Heart left ventricle (tissue), 16 donors: ENCODE data around the gene TMEM14A. TPM values are rescaled to one million over a fixed set of nuclear protein-coding genes. Genes with fewer than 3 reads are reported as not detected.
"Not testable (repeated sequence)": the region's sequence is repeated elsewhere in the genome, so short reads cannot be mapped to it uniquely, and the experiment has no call there.

Experiments used
- ATAC-seq, 4 donors: fragments of 200-7000 bp; cut with Tn5 transposase; one replicate each; pipeline ENCODE4 v1.9.1; 2020 to 2022; ENCODE audit warnings: moderate library complexity in 4 of 4, mild to moderate bottlenecking in 3 of 4, moderate number of reproducible peaks in 1 of 4
- DNase-seq, 5 donors: peaks; one replicate each; pipeline ENCODE4 v3.0.0-alpha.2; 2020
- H3K27ac ChIP-seq, 12 donors: fragments of 200-600 bp; sonication (generic) in 4 of 12; one replicate each; pipeline versions ENCODE4 v1.5.0 to v1.8.0; 2016 to 2022; ENCODE audit warnings: mild to moderate bottlenecking in 2 of 12
- H3K27me3 ChIP-seq, 9 donors: fragments of 200-600 bp; sonication (generic) in 2 of 9; one replicate each; pipeline versions ENCODE4 v1.5.1 to v1.8.0; 2016 to 2022; ENCODE audit warnings: mild to moderate bottlenecking in 3 of 9
- H3K36me3 ChIP-seq, 9 donors: fragments of 200-600 bp; sonication (generic) in 2 of 9; one replicate each; pipeline versions ENCODE4 v1.5.0 to v1.8.0; 2018 to 2022; ENCODE audit warnings: mild to moderate bottlenecking in 2 of 9
- H3K4me1 ChIP-seq, 12 donors: fragments of 200-600 bp; sonication (generic) in 4 of 12; one replicate each; pipeline versions ENCODE4 v1.5.0 to v1.8.0; 2016 to 2022; ENCODE audit warnings: mild to moderate bottlenecking in 3 of 12
- H3K4me3 ChIP-seq, 12 donors: fragments of 200-600 bp; sonication (generic) in 4 of 12; one replicate each; pipeline versions ENCODE4 v1.5.0 to v1.8.0; 2017 to 2022; ENCODE audit warnings: mild to moderate bottlenecking in 9 of 12, moderate library complexity in 4 of 12
- H3K9me3 ChIP-seq, 12 donors: fragments of 200-600 bp; sonication (generic) in 4 of 12; one replicate each; pipeline versions ENCODE4 v1.5.0 to v1.8.0; 2016 to 2022; ENCODE audit warnings: mild to moderate bottlenecking in 1 of 12
- POLR2A ChIP-seq, 2 donors: fragments of 450-650 bp; IDR thresholded peaks; one replicate each; pipeline ENCODE4 v1.6.1; 2017; ENCODE audit warnings: antibody characterized with exemption in 2 of 2, mild to moderate bottlenecking in 2 of 2, moderate library complexity in 2 of 2
- WGBS, 4 donors: extraction: QIAGEN DNeasy Blood & Tissue Kit in 2 of 4; methylation state at CpG; one replicate each; pipeline versions ENCODE4 v1.1.5 to v1.1.7; 2013 to 2018; 5-methylcytosine and 5-hydroxymethylcytosine counted together
- intact Hi-C, 10 donors: fragments of 100-400 bp; cut with DNase I; formaldehyde crosslinking; loops; one replicate each; pipeline versions ENCODE4 v1.11.1 to v1.14.2; 2022
- polyA plus RNA-seq, 2 donors: library from polyadenylated mRNA; stranded (reverse); fragments of 200-250 nt; gene quantifications; one replicate each; pipeline ENCODE4 v1.2.3, GENCODE V29; 2013
- total RNA-seq, 9 donors: library from RNA; depleted of rRNA in 2 of 9; stranded (reverse); fragments of >200 nt in 2 of 9; fragmentation: NEBNext Ultra II Directional in 3 of 9; extraction: Animal tissue kit (Norgen Biotek cat#: 25700) in 3 of 9; gene quantifications; one replicate each; pipeline versions ENCODE4 v1.1.0 to v1.2.4, GENCODE V29; 2016 to 2023
- TF ChIP-seq, protein P1 (sequence below), 12 donors: fragments of 200-600 bp; sonication (generic) in 4 of 12; IDR thresholded peaks; one replicate each; pipeline versions ENCODE4 v1.5.0 to v1.8.0; 2018 to 2022; ENCODE audit warnings: antibody characterized with exemption in 12 of 12, mild to moderate bottlenecking in 5 of 12
- donor health status: ischemic (EF 13 %, LVEDD 7.1; RV severe dilation, severe dysfunction).
- donor health status: healthy with polysubstance abuse.
- donor health status: DM: no; HTN: yes; CAD: no.
- donor health status: DM: no; HTN: no; CAD: no.
- donor health status: ischemic (EF 25% LVEDD 6.9; RV normal size, moderate dysfunction).
- donor health status: ischemic (EF 25% LVEDD 5.7; RV mildly dilated, moderate dysfunction).
- donor health status: healthy.
- donor health status: DM: yes; HTN: yes; CAD: no.
- donor health status: ischemic (EF 35%, LVEDD 5.7; RV mildly dilated, moderate dysfunction).
- donor health status: nonischemic (EF 11% LVEDD 7.7; RV severe dilation, severe dysfunction).
- donor health status: DM: yes; HTN: yes; CAD: no.
- donor health status: PGD.
- donor health status: ischemic (EF 29% LVEDD 5.4; RV normal size, mild dysfunction).
- donor health status: nonischemic (EF 23%, LVEDD 6.1; RV moderate dilation, normal function).

Gene TMEM14A
- total and polyA plus RNA-seq, 11 donors: 5.0 to 13.5 (median 8.0) TPM

GRCh38 chr6:52653151-52653550 lies 17.8 kb upstream of the TMEM14A start:
- DNase-seq: no peak
- Histone ChIP-seq H3K4me1 (peaks cover 0 to 8% (median 0%) of the 10 kb centered on the region in 12 donors), H3K4me3 (no peak overlapping the region), H3K9me3 (no peaks in the 10 kb centered on the region), H3K27ac (no peak overlapping the region), H3K36me3 (no peaks in the 10 kb centered on the region), H3K27me3 (peaks cover 0 to 8% (median 0%) of the 10 kb centered on the region in 9 donors)
- TF ChIP-seq, protein P1, sequence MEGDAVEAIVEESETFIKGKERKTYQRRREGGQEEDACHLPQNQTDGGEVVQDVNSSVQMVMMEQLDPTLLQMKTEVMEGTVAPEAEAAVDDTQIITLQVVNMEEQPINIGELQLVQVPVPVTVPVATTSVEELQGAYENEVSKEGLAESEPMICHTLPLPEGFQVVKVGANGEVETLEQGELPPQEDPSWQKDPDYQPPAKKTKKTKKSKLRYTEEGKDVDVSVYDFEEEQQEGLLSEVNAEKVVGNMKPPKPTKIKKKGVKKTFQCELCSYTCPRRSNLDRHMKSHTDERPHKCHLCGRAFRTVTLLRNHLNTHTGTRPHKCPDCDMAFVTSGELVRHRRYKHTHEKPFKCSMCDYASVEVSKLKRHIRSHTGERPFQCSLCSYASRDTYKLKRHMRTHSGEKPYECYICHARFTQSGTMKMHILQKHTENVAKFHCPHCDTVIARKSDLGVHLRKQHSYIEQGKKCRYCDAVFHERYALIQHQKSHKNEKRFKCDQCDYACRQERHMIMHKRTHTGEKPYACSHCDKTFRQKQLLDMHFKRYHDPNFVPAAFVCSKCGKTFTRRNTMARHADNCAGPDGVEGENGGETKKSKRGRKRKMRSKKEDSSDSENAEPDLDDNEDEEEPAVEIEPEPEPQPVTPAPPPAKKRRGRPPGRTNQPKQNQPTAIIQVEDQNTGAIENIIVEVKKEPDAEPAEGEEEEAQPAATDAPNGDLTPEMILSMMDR (IDR thresholded peaks at IDR 0.05): no peak
- no peak for TF ChIP-seq POLR2A (IDR thresholded peaks at IDR 0.05)
- intact Hi-C loops: loop anchor here in 1 of 10 donors (5.0 kb wide), 1 partner anchor 46 kb away; no protein-coding TSS in a partner anchor
- no peak for ATAC-seq

- ATAC-seq (no peak), DNase-seq (no peak)
- intact Hi-C loops: loop anchor here in 1 of 10 donors (5.0 kb wide), 1 partner anchor 47 kb away; no protein-coding TSS in a partner anchor
- Histone ChIP-seq H3K4me1 (peaks cover 0 to 6% (median 0%) of the 10 kb centered on the region in 12 donors), H3K27me3 (peaks cover 0 to 8% (median 0%) of the 10 kb centered on the region in 9 donors), H3K36me3 (no peaks in the 10 kb centered on the region), H3K9me3 (no peaks in the 10 kb centered on the region), H3K27ac (no peak overlapping the region), H3K4me3 (no peak overlapping the region)
- 73 to 100% (median 88%) methylated on average over 1 of the region's 1 CpG for WGBS, 4 donors
- TF ChIP-seq, protein P1 (IDR thresholded peaks at IDR 0.05): no peak
Observed at GRCh38 chr6:52654007-52654406, 16.9 kb upstream of the TMEM14A start.

DNA sequence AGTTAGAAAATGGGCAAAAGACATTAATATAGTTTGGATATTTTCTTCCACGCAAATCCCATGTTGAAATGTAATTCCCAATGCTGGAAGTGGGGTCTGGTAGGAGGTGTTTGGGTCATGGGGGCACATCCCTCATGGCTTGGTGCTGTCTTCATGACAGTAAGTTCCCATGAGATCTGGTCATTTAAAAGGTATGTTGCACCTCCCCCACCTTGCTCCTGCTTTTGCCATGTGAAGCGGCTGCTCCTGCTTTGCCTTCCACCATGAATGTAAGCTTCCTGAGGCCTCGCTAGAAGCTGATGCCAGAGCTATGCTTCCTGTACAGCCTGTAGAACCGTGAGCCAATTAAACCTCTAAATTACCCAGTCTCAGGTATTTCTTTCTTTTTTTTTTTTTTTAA lies 16.3 kb upstream of the TMEM14A start:
- Histone ChIP-seq H3K9me3 (no peaks in the 10 kb centered on the region), H3K36me3 (no peaks in the 10 kb centered on the region), H3K4me1 (peaks cover 0 to 6% (median 0%) of the 10 kb centered on the region in 12 donors), H3K27me3 (peaks cover 0 to 8% (median 0%) of the 10 kb centered on the region in 9 donors), H3K27ac (no peak overlapping the region), H3K4me3 (no peak overlapping the region)
- DNase-seq (no peak), ATAC-seq (no peak)
- intact Hi-C loops: loop anchor here in 1 of 10 donors (5.0 kb wide), 1 partner anchor 47 kb away; no protein-coding TSS in a partner anchor
- TF ChIP-seq, protein P1 (IDR thresholded peaks at IDR 0.05): no peak
- no peak for TF ChIP-seq POLR2A (IDR thresholded peaks at IDR 0.05)
- WGBS, 4 donors: 89 to 96% (median 89%) methylated on average over 4 of the region's 4 CpGs

- DNase-seq, intact Hi-C loops, H3K36me3 ChIP-seq, H3K27ac ChIP-seq, H3K9me3 ChIP-seq, H3K27me3 ChIP-seq, ATAC-seq, H3K4me1 ChIP-seq, H3K4me3 ChIP-seq: not testable (repeated sequence)
- WGBS, 4 donors: 91 to 99% (median 95%) methylated on average over 13 to 28 of the region's 33 CpGs; no CpG with 5 or more reads in 1 of the 4 donors
Observed at GRCh38 chr6:52655941-52656340, 15.0 kb upstream of the TMEM14A start.

- Histone ChIP-seq H3K36me3 (no peaks in the 10 kb centered on the region), H3K27me3 (peaks cover 0 to 3% (median 0%) of the 10 kb centered on the region in 9 donors), H3K27ac (no peak overlapping the region), H3K9me3 (no peaks in the 10 kb centered on the region), H3K4me3 (no peak overlapping the region), H3K4me1 (no peaks in the 10 kb centered on the region)
- intact Hi-C loops: no loop called here
- DNase-seq: no peak
- 84 to 90% (median 88%) methylated on average over 4 of the region's 4 CpGs for WGBS, 4 donors
- TF ChIP-seq POLR2A (IDR thresholded peaks at IDR 0.05): no peak
- TF ChIP-seq, protein P1 (IDR thresholded peaks at IDR 0.05): no peak
- no peak for ATAC-seq
Observed at GRCh38 chr6:52657870-52658269, 13.0 kb upstream of the TMEM14A start.
